Ectodermal cell (in vitro differentiated cells): ENCODE measurements around the gene SETD1A.

ENCODE experiments used
- H3K27ac ChIP-seq: 2 replicates; pipeline ENCODE4 v1.7.0; 2013; ENCODE audit warnings: mild to moderate bottlenecking, low read depth, low read length; ENCODE audit not compliant: insufficient read depth, poor library complexity, severe bottlenecking
- H3K27me3 ChIP-seq: 2 replicates; pipeline ENCODE4 v1.7.0; 2013; ENCODE audit warnings: mild to moderate bottlenecking, low read length; ENCODE audit not compliant: insufficient read depth, control insufficient read depth, poor library complexity, severe bottlenecking
- H3K36me3 ChIP-seq: one replicate; pipeline ENCODE4 v1.7.0; 2013; ENCODE audit warnings: low read length; ENCODE audit not compliant: control insufficient read depth, insufficient read depth
- H3K4me1 ChIP-seq: one replicate; pipeline ENCODE4 v1.7.0; 2013; ENCODE audit warnings: low read length; ENCODE audit not compliant: control insufficient read depth, insufficient read depth
- H3K4me3 ChIP-seq: 2 replicates; pipeline ENCODE4 v1.7.0; 2013; ENCODE audit warnings: low read depth, low read length, control low read depth; ENCODE audit not compliant: insufficient read depth
- H3K9me3 ChIP-seq: 2 replicates; pipeline ENCODE4 v1.7.0; 2013; ENCODE audit warnings: mild to moderate bottlenecking, low read length, moderate library complexity; ENCODE audit not compliant: control insufficient read depth
- WGBS, 2 experiments: methylation state at CpG; one replicate each; pipeline ENCODE4 v1.1.7; 2013; ENCODE audit warnings: missing lambda C conversion rate in 2 of 2; 5-methylcytosine and 5-hydroxymethylcytosine counted together

Gene SETD1A

GRCh38 chr16:30946671-30947540 lies 10.6 kb upstream of the SETD1A start:
- no peaks in the 10 kb centered on the region for H3K27me3 ChIP-seq
- no peaks in the 10 kb centered on the region for H3K9me3 ChIP-seq
- peaks cover 23% of the 10 kb centered on the region for H3K4me1 ChIP-seq
- H3K27ac ChIP-seq = peak overlapping the region; percentile 39
- peaks cover 16% of the 10 kb centered on the region for H3K36me3 ChIP-seq
- 81% methylated on average over 36 to 38 of the region's 38 CpGs for WGBS, 2 experiments
- no peak overlapping the region for H3K4me3 ChIP-seq

- Histone ChIP-seq H3K9me3 (no peaks in the 10 kb centered on the region), H3K36me3 (peaks cover 16% of the 10 kb centered on the region), H3K27me3 (no peaks in the 10 kb centered on the region), H3K4me3 (peak overlapping the region; percentile 87), H3K4me1 (peaks cover 18% of the 10 kb centered on the region), H3K27ac (peak overlapping the region; percentile 97)
- WGBS, 2 experiments = 9 to 10% methylated on average over 3 of the region's 3 CpGs
Measured at GRCh38 chr16:30947541-30947858, 10.1 kb upstream of the SETD1A start.

- peak overlapping the region; percentile 87 for H3K4me3 ChIP-seq
- peaks cover 16% of the 10 kb centered on the region for H3K36me3 ChIP-seq
- peak overlapping the region; percentile 97 for H3K27ac ChIP-seq
- H3K4me1 ChIP-seq = peaks cover 12% of the 10 kb centered on the region
- no peaks in the 10 kb centered on the region for H3K27me3 ChIP-seq
- 1% methylated on average over 36 to 44 of the region's 44 CpGs for WGBS, 2 experiments
- no peaks in the 10 kb centered on the region for H3K9me3 ChIP-seq
Measured at GRCh38 chr16:30947859-30948666, 9.5 kb upstream of the SETD1A start.

- no peaks in the 10 kb centered on the region for H3K9me3 ChIP-seq
- H3K4me1 ChIP-seq = peaks cover 16% of the 10 kb centered on the region
- peak within 1 kb of the TSS; percentile 87 for H3K4me3 ChIP-seq
- 0% methylated on average over 70 of the region's 70 CpGs for WGBS, 2 experiments
- peak within 1 kb of the TSS; percentile 97 for H3K27ac ChIP-seq
- peaks cover 11% of the 10 kb centered on the region for H3K36me3 ChIP-seq
- no peaks in the 10 kb centered on the region for H3K27me3 ChIP-seq
Measured at GRCh38 chr16:30948667-30949649, 8.6 kb upstream of the SETD1A start, which contains the start of gene ORAI3. ORAI3 (plus strand) TSS chr16:30949068; CDS start chr16:30949290, 222 bp downstream.

- peaks cover 19% of the 10 kb centered on the region for H3K4me1 ChIP-seq
- WGBS, 2 experiments = 12 to 14% methylated on average over 21 of the region's 21 CpGs
- no peak overlapping the region for H3K27ac ChIP-seq
Measured at GRCh38 chr16:30949650-30950515, 7.7 kb upstream of the SETD1A start.

GRCh38 chr16:30950516-30951065 lies 7.0 kb upstream of the SETD1A start:
- H3K4me3 ChIP-seq = peak overlapping the region; percentile 87
- peaks cover 19% of the 10 kb centered on the region for H3K4me1 ChIP-seq
- WGBS, 2 experiments = 86 to 89% methylated on average over 8 of the region's 8 CpGs
- H3K9me3 ChIP-seq = no peaks in the 10 kb centered on the region
- H3K27ac ChIP-seq = no peak overlapping the region
- no peaks in the 10 kb centered on the region for H3K27me3 ChIP-seq
- H3K36me3 ChIP-seq = no peaks in the 10 kb centered on the region

More at GRCh38 chr16:30949650-30950515, 7.7 kb upstream of the SETD1A start:
- Histone ChIP-seq H3K4me3 (peak overlapping the region; percentile 87), H3K27me3 (no peaks in the 10 kb centered on the region), H3K9me3 (no peaks in the 10 kb centered on the region), H3K36me3 (peaks cover 2% of the 10 kb centered on the region)

- Histone ChIP-seq H3K9me3 (no peaks in the 10 kb centered on the region), H3K27me3 (no peaks in the 10 kb centered on the region), H3K36me3 (no peaks in the 10 kb centered on the region), H3K4me1 (peaks cover 19% of the 10 kb centered on the region), H3K4me3 (no peak overlapping the region), H3K27ac (no peak overlapping the region)
- WGBS, 2 experiments = 88 to 97% methylated on average over 1 of the region's 1 CpG
Measured at GRCh38 chr16:30951193-30951592, 6.4 kb upstream of the SETD1A start.

- no peaks in the 10 kb centered on the region for H3K27me3 ChIP-seq
- H3K4me3 ChIP-seq = no peak overlapping the region
- no peaks in the 10 kb centered on the region for H3K36me3 ChIP-seq
- 93 to 95% methylated on average over 3 of the region's 3 CpGs for WGBS, 2 experiments
- no peak overlapping the region for H3K27ac ChIP-seq
- peaks cover 19% of the 10 kb centered on the region for H3K4me1 ChIP-seq
- H3K9me3 ChIP-seq = no peaks in the 10 kb centered on the region
Measured at GRCh38 chr16:30951750-30952149, 5.8 kb upstream of the SETD1A start.

- Histone ChIP-seq H3K27ac (no peak overlapping the region), H3K4me3 (no peak overlapping the region), H3K27me3 (no peaks in the 10 kb centered on the region), H3K4me1 (peaks cover 13% of the 10 kb centered on the region), H3K9me3 (no peaks in the 10 kb centered on the region), H3K36me3 (no peaks in the 10 kb centered on the region)
- WGBS, 2 experiments = 78 to 80% methylated on average over 9 of the region's 9 CpGs
Measured at GRCh38 chr16:30953111-30953510, 4.4 kb upstream of the SETD1A start.
